ENCODE results near the gene PIGV. TPM values are rescaled to one million over a fixed set of nuclear protein-coding genes. Genes with fewer than 3 reads are reported as not detected.
"Not testable (repeated sequence)": the region's sequence is repeated elsewhere in the genome, so short reads cannot be mapped to it uniquely, and the experiment has no call there.

PIGV gene
- total RNA-seq, 4 donors from 2014 or later = 9.5 to 20.3 (median 12.4) TPM

DNA sequence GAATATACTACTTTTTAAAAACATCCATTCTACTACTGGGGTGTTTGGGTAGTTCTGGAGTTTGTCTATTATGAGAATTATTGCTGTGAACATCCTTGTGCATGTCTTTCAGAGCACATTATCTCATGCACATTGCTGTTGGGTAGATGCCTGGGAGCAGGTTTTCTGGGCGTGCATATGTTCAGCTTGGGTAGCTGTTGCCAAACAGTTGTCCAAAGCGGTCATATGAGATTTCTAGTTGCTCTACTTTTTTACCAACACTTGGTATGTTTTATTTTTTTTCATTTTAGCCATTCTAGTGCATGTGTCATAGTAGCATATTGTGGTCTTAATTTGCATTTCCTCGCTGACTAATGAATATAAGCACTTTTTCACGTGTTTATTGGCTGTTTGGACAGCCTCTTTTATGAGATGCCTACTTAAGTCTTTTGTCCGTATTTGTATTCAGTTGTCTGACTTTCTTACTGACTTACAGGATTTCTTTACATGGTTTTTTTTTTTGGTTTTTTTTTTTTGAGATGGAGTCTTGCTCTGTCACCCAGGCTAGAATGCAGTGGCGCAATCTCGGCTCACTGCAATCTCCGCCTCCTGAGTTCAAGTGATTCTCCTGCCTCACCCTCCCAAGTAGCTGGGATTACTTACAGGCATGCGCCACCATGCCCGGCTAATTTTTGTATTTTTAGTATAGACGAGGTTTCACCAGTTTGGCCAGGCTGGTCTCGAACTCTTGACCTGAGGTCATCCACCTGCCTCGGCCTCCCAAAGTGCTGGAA, 56.9 kb downstream of the PIGV start:
- TF ChIP-seq, protein P1, sequence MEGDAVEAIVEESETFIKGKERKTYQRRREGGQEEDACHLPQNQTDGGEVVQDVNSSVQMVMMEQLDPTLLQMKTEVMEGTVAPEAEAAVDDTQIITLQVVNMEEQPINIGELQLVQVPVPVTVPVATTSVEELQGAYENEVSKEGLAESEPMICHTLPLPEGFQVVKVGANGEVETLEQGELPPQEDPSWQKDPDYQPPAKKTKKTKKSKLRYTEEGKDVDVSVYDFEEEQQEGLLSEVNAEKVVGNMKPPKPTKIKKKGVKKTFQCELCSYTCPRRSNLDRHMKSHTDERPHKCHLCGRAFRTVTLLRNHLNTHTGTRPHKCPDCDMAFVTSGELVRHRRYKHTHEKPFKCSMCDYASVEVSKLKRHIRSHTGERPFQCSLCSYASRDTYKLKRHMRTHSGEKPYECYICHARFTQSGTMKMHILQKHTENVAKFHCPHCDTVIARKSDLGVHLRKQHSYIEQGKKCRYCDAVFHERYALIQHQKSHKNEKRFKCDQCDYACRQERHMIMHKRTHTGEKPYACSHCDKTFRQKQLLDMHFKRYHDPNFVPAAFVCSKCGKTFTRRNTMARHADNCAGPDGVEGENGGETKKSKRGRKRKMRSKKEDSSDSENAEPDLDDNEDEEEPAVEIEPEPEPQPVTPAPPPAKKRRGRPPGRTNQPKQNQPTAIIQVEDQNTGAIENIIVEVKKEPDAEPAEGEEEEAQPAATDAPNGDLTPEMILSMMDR (IDR thresholded peaks at IDR 0.05) = no peak
- TF ChIP-seq POLR2A (IDR thresholded peaks at IDR 0.05) = no peak
- intact Hi-C loops (cut with DNase I; ENCODE audit: low total_unique reads) = no loop called here
- H3K36me3 ChIP-seq = no peaks in the 10 kb centered on the region

DNA sequence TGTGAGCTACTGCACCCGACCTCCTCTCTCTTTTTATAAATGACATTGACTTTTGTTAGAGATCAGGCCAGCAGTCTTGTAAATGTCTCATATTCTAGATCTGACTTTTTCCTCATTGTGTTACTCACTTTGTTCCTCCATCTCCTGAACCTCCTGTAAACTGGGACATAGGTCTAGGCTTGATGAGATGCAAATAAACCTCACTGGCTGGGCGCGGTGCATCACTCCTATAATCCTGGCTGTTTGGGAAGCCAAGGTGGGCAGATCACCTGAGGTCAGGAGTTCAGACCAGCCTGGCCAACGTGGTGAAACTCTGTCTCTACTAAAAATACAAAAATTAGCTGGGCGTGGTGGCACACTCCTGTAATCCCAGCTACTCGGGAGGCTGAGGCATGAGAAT, 60.1 kb downstream of the PIGV start:
- H3K27me3 ChIP-seq; DNase-seq; H3K36me3 ChIP-seq; H3K4me3 ChIP-seq; intact Hi-C loops (cut with DNase I; ENCODE audit: low total_unique reads); H3K9me3 ChIP-seq; H3K4me1 ChIP-seq: not testable (repeated sequence)
- H3K27ac ChIP-seq = peak overlapping the region in 1 of 2 donors; percentile 64

More for the DNA sequence above, 56.9 kb downstream of the PIGV start:
- Histone ChIP-seq H3K9me3 (no peaks in the 10 kb centered on the region), H3K27me3 (no peaks in the 10 kb centered on the region), H3K4me3 (no peak overlapping the region), H3K27ac (no peak overlapping the region), H3K4me1 (peaks cover 0 to 5% of the 10 kb centered on the region in 2 donors)
- no peak for DNase-seq

Small RNA genes within 50 kb of the gene (small RNA-seq; reads per million reads assigned to genes)
- gene RN7SL165P = not detected

Other genes with a start within 250 kb of the PIGV start
- gene ARID1A, start 91.9 kb upstream of the PIGV start, total RNA-seq = 100 to 1,000 TPM in 1 of 4 donors, 10 to 100 TPM in 3; 16.7 to 119 (median 41.2) TPM
- gene ZDHHC18, start 38.7 kb downstream of the PIGV start, total RNA-seq = 10 to 100 TPM in 2 of 4 donors, 1 to 10 TPM in 2; 1.2 to 19.8 (median 8.0) TPM
- under 1 TPM in 2 of 4 donors, not detected in 2; 0.55 to 0.83 TPM for gene SFN, start 75.2 kb downstream of the PIGV start, total RNA-seq
- gene GPN2, start 102.3 kb downstream of the PIGV start, total RNA-seq = 10 to 100 TPM in 3 of 4 donors, 1 to 10 TPM in 1; 3.5 to 21.7 (median 11.4) TPM
- gene GPATCH3, start 112.5 kb downstream of the PIGV start, total RNA-seq = 10 to 100 TPM in 2 of 4 donors, 1 to 10 TPM in 2; 1.3 to 15.9 (median 7.0) TPM
- gene NR0B2, start 126.0 kb downstream of the PIGV start, total RNA-seq = not detected
- 100 to 1,000 TPM in 1 of 4 donors, 10 to 100 TPM in 3; 20.6 to 133 (median 41.0) TPM for gene NUDC, start 133.8 kb downstream of the PIGV start, total RNA-seq
- 1 to 10 TPM in 1 of 4 donors, not detected in 3; 1.9 TPM for gene KDF1, start 172.5 kb downstream of the PIGV start, total RNA-seq
- 10 to 100 TPM in 2 of 4 donors, 1 to 10 TPM in 2; 1.5 to 11.9 (median 7.2) TPM for gene TRNP1, start 205.7 kb downstream of the PIGV start, total RNA-seq
- gene TENT5B, start 224.9 kb downstream of the PIGV start, total RNA-seq = 10 to 100 TPM in 2 of 4 donors, 1 to 10 TPM in 2; 3.2 to 30.0 (median 11.9) TPM